K562 (cell line): ENCODE data around the gene USP16.

Experiments used
- DEAF1 ChIP-seq: fragments of 450-650 bp; formaldehyde crosslinking; IDR thresholded peaks from 2 replicates; pipeline ENCODE4 v1.4.0; 2020; ENCODE audit warnings: mild to moderate bottlenecking, moderate library complexity
- ELF1 ChIP-seq: fragments of 200-800 bp; sonication (Bioruptor generic); IDR thresholded peaks from 2 replicates; pipeline ENCODE4 v1.6.1; 2016; ENCODE audit warnings: missing genetic modification characterization, missing compliant biosample characterization
- GATAD2A ChIP-seq: fragments of 450-650 bp; IDR thresholded peaks from 2 replicates; pipeline ENCODE4 v1.6.1; 2017
- HDAC6 ChIP-seq: IDR thresholded peaks from 2 replicates; pipeline ENCODE4 v1.6.1; 2012; ENCODE audit warnings: low read depth, mild to moderate bottlenecking, control low read depth, inconsistent platforms, low read length, moderate library complexity
- NFYB ChIP-seq: IDR thresholded peaks from 2 replicates; pipeline ENCODE4 v1.6.1; 2011; ENCODE audit warnings: mild to moderate bottlenecking, moderate library complexity; ENCODE audit not compliant: insufficient read length; ENCODE audit errors: extremely low read depth
- POLR2A ChIP-seq: fragments of 450-650 bp; conservative IDR thresholded peaks from 2 replicates; pipeline ENCODE4 v1.6.1; 2016
- SP1 ChIP-seq: sonication (generic); formaldehyde crosslinking; IDR thresholded peaks from 2 replicates; pipeline ENCODE4 v1.8.1; 2022; ENCODE audit warnings: mild to moderate bottlenecking, missing genetic modification reagents
- SRF ChIP-seq, 2 experiments: fragments of 250-450, 450-650 bp in 1 of 2; sonication (Bioruptor Pico) in 1 of 2; sonication (generic) in 1 of 2; formaldehyde crosslinking; IDR thresholded peaks; 2 replicates each; pipeline versions ENCODE4 v1.5.0 to v1.5.1; 2020 to 2022; ENCODE audit warnings: mild to moderate bottlenecking in 1 of 2, missing genetic modification reagents in 1 of 2
- USF2 ChIP-seq: sonication (generic); formaldehyde crosslinking; IDR thresholded peaks from 2 replicates; pipeline ENCODE4 v1.5.0; 2020; ENCODE audit warnings: missing genetic modification reagents
- ZZZ3 ChIP-seq: fragments of 450-650 bp; IDR thresholded peaks from 2 replicates; pipeline ENCODE4 v1.6.1; 2016; ENCODE audit warnings: antibody characterized with exemption, mild to moderate bottlenecking, moderate library complexity

- no peak for TF ChIP-seq GATAD2A
- no peak for TF ChIP-seq HDAC6
- no peak for TF ChIP-seq DEAF1 (CRISPR knock-in tag)
- no peak for TF ChIP-seq ELF1 (tag)
- TF ChIP-seq SP1 (CRISPR knock-in tag), result no peak
- TF ChIP-seq ZZZ3, result no peak
- no peak for TF ChIP-seq NFYB
- TF ChIP-seq USF2 (CRISPR knock-in tag), result no peak
- TF ChIP-seq POLR2A, result no peak
- TF ChIP-seq SRF (CRISPR knock-in tag; IDR thresholded peaks at IDR 0.05), result no peak
Observed at GRCh38 chr21:29077651-29078090, 53.2 kb downstream of the USP16 start.
